Progenitor cell of endocrine pancreas (in vitro differentiated cells): Measurements from ENCODE around the gene FBXO45. TPM values are rescaled to one million over a fixed set of nuclear protein-coding genes. Genes with fewer than 3 reads are reported as not detected.
"Not testable (repeated sequence)": the region's sequence is repeated elsewhere in the genome, so short reads cannot be mapped to it uniquely, and the experiment has no call there.

Source experiments
- DNase-seq: peaks from one replicate; pipeline ENCODE4 v3.0.0; 2021; ENCODE audit warnings: low spot score; ENCODE audit not compliant: unreplicated experiment
- H3K27ac Mint-ChIP-seq: 2 replicates; pipeline ENCODE4 v1.8.0; 2021; ENCODE audit warnings: mild to moderate bottlenecking, moderate library complexity, mixed read lengths
- H3K27me3 Mint-ChIP-seq: 2 replicates; pipeline ENCODE4 v1.8.0; 2021; ENCODE audit warnings: mixed read lengths
- H3K36me3 Mint-ChIP-seq: 2 replicates; pipeline ENCODE4 v1.8.0; 2022; ENCODE audit warnings: mixed read lengths; ENCODE audit not compliant: insufficient read depth
- H3K4me1 Mint-ChIP-seq: 2 replicates; pipeline ENCODE4 v1.8.0; 2021; ENCODE audit warnings: low read depth, mixed read lengths
- H3K4me3 Mint-ChIP-seq: 2 replicates; pipeline ENCODE4 v1.8.0; 2021; ENCODE audit warnings: low read depth, mild to moderate bottlenecking, moderate library complexity, mixed read lengths
- H3K9me3 Mint-ChIP-seq: 2 replicates; pipeline ENCODE4 v1.8.0; 2021; ENCODE audit warnings: low read depth, mixed read lengths
- CTCF ChIP-seq: fragments of 200-600 bp; sonication (generic); IDR thresholded peaks from one replicate; pipeline ENCODE4 v1.5.0; 2021; ENCODE audit warnings: antibody characterized with exemption, mild to moderate bottlenecking; ENCODE audit not compliant: unreplicated experiment
- total RNA-seq: library from RNA; stranded (reverse); gene quantifications from 2 replicates; pipeline ENCODE4 v1.2.1, GENCODE V29; 2021

The FBXO45 gene
- total RNA-seq, 1 donor from 2014 or later: 13.1 TPM

- Mint-ChIP-seq H3K9me3 (no peaks in the 10 kb centered on the region), H3K36me3 (no peaks in the 10 kb centered on the region), H3K4me3 (no peak overlapping the region), H3K4me1 (no peaks in the 10 kb centered on the region), H3K27me3 (peaks cover 3% of the 10 kb centered on the region), H3K27ac (no peak overlapping the region)
- peak; percentile 66 for TF ChIP-seq CTCF
- no peak for DNase-seq
Observed at GRCh38 chr3:196537319-196537984, 31.0 kb upstream of the FBXO45 start.

- Mint-ChIP-seq H3K36me3 (no peaks in the 10 kb centered on the region), H3K4me3 (no peak overlapping the region), H3K4me1 (peaks cover 6% of the 10 kb centered on the region), H3K9me3 (peaks cover 3% of the 10 kb centered on the region), H3K27ac (no peak overlapping the region), H3K27me3 (peaks cover 2% of the 10 kb centered on the region)
- TF ChIP-seq CTCF: no peak
- DNase-seq: no peak
Observed at GRCh38 chr3:196541684-196542445, 26.6 kb upstream of the FBXO45 start.

- Mint-ChIP-seq H3K9me3 (peaks cover 11% of the 10 kb centered on the region), H3K27me3 (peaks cover 2% of the 10 kb centered on the region), H3K36me3 (peaks cover 4% of the 10 kb centered on the region), H3K4me1 (peaks cover 7% of the 10 kb centered on the region), H3K27ac (no peak overlapping the region), H3K4me3 (no peak overlapping the region)
- DNase-seq: no peak
- no peak for TF ChIP-seq CTCF
Observed at GRCh38 chr3:196544491-196544992, 23.9 kb upstream of the FBXO45 start.

- DNase-seq: no peak
- H3K27me3 Mint-ChIP-seq: peaks cover 2% of the 10 kb centered on the region
- H3K4me1 Mint-ChIP-seq: peaks cover 7% of the 10 kb centered on the region
- H3K9me3 Mint-ChIP-seq: peaks cover 19% of the 10 kb centered on the region
- peak overlapping the region; percentile 37 for H3K27ac Mint-ChIP-seq
- TF ChIP-seq CTCF: no peak
- peaks cover 7% of the 10 kb centered on the region for H3K36me3 Mint-ChIP-seq
- H3K4me3 Mint-ChIP-seq: no peak overlapping the region
Observed at GRCh38 chr3:196546537-196546936, 21.9 kb upstream of the FBXO45 start.

- Mint-ChIP-seq H3K36me3 (peaks cover 7% of the 10 kb centered on the region), H3K4me3 (no peak overlapping the region), H3K27ac (peak overlapping the region; percentile 37), H3K9me3 (peaks cover 22% of the 10 kb centered on the region), H3K4me1 (peaks cover 7% of the 10 kb centered on the region), H3K27me3 (peaks cover 2% of the 10 kb centered on the region)
- DNase-seq: no peak
- TF ChIP-seq CTCF: peak; percentile 20
Observed at GRCh38 chr3:196547067-196547466, 21.4 kb upstream of the FBXO45 start.

- not testable (repeated sequence) for H3K36me3 Mint-ChIP-seq, H3K27me3 Mint-ChIP-seq, H3K27ac Mint-ChIP-seq, H3K4me3 Mint-ChIP-seq, H3K4me1 Mint-ChIP-seq, DNase-seq
- H3K9me3 Mint-ChIP-seq: peaks cover 22% of the 10 kb centered on the region
Observed at GRCh38 chr3:196549312-196549711, 19.1 kb upstream of the FBXO45 start.

- H3K36me3 Mint-ChIP-seq, H3K27ac Mint-ChIP-seq, H3K4me1 Mint-ChIP-seq, H3K27me3 Mint-ChIP-seq, DNase-seq, H3K4me3 Mint-ChIP-seq: not testable (repeated sequence)
- H3K9me3 Mint-ChIP-seq: peaks cover 19% of the 10 kb centered on the region
Observed at GRCh38 chr3:196550172-196550571, 18.3 kb upstream of the FBXO45 start.
